ENCODE data around the gene GABBR2.

Gene GABBR2

DNA sequence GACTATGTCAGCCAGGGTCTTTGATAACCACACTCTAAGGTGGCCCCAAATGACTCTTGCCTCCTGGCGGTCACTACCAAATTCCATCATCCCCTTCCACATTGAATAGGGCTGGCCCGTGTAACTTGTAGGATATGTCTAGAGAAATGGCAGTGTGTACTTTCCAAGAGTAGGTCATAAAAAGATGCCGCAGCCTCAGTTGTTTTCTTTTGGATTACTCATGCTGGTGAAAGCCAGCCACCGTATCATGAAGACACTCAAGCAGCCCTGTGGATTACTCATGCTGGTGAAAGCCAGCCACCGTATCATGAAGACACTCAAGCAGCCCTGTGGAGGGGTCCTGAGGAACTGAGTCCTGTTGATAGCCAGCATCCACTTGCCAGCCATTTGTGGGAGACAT, 281.2 kb downstream of the GABBR2 start:
- no peak for DNase-seq

GRCh38 chr9:98425079-98425478, 283.7 kb downstream of the GABBR2 start:
- no peak for DNase-seq

- no peak for DNase-seq
Observed at GRCh38 chr9:98419260-98419603, 289.5 kb downstream of the GABBR2 start.

DNA sequence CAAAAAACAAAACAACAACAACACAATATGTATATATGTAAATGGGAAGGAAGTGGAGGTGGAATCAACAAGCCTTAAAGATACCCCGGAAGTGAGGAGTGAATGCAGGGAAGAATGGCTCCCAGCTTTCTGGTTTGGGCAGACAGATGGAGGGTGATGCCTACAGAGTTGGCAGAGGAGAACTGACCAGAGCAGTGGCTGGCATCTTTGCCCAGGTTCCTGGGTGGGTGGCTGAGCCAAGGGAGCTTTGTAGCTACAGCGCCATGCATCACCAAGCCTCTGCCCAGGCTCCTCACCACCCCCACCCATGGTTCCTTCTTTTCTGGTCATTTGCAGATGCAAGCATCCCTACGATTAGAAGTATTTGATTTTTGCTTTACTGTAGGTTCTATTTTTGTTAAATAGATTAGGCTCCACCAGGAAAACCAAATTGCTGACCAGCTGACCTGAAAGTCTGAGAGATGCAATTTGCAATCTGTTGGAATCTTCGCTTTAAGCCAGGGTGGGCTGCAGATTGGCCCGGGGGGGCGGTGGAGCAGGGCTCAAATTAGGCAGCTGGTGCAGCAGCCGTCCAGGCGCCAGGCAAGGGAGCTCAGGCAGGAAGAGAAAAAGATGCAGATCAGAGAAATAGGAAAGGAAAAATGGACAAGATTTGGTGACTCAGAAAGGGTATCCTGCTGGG, 290.0 kb downstream of the GABBR2 start:
- DNase-seq: no peak

DNA sequence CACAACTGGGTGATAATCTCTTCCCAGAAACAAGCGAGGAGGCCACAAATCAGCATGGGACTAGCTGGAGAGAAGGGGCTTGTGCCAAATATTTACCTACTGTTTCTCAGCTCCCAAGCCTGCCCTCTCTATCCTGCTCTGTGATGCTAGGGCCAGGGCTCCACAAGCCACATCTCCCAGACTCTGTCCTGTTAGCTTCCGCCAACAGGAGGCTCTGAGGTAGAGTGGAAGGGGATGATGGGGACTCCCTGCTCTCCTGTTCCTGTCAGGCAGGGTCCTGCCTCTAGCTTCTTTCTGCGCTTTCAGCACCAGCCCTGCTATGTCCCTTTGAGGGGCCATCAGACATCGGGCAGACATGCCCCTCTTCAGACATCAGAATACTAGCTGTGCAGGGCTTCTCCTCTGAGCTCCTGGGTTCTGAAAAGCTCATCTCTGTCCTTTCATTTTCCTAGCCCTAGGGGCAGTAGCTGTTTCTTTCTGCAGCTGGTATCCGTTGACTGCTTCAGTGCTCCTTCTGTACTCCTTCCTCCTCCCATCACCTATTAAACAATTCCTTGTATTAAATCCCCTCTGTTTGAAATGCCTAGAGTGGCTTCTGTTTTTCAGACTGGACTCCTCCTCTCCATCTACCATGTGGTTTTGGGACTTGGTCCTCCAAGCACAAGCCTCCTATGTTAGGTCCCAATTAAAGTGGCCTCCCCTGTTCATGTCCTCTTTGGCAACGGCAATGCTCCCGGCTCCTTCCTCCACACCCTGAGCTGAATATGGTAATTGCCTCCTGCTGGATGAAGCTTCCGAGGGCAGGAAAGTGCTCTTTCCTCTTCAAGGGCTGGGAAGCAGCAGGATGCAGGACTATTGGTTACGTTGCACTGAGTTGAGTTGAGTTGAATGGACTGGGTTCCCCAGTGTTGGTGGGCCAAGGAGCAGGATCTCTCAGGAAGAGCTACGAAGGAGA, 292.2 kb downstream of the GABBR2 start:
- DNase-seq: no peak

DNA sequence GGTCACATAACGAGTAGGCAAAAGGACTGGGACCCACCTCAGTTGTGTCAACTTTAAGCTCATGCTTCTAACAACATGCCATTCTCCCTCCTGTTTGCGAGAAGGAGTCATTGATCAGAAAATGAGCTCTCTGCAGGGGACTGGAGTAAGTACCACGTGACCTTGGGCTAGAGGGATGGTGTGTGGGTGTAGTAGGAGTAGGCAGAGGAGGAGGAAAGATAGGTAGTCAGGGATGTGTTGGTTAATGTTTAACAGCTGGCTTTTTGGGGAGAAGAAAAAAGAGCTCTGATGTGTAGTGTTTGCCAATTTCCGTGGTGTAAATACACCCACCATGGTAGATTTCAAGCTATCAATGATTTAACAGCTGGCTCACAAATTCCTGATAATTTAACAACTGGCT, 293.0 kb downstream of the GABBR2 start:
- no peak for DNase-seq

- DNase-seq: no peak
Observed at GRCh38 chr9:98413084-98413483, 295.7 kb downstream of the GABBR2 start.

GRCh38 chr9:98412101-98412842, 296.5 kb downstream of the GABBR2 start:
- no peak for DNase-seq

DNA sequence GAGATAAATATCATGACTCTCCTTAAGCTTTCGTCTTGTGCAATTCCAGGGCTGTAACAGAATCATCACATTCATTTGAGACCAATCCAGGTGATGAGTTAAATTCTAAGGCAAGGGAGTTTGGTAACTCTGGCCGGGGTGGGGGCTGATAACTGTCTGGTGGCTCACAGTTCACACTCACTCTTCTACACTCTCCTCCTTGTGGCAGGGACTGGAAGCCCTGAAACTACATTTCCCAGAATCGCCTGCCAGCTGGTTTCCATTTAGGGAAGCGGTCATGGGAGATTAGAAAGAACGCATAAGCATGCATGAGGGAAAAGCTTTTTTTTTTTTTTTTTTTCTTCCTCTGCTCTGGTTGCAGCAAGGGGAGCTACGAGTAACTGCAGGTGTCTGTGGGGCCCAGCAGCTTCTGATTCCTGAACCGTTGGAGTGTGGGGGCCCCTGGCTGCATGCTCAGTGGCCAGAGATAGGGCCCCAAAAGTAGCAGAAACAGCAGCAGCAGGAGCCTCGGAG, 298.5 kb downstream of the GABBR2 start:
- no peak for DNase-seq

DNA sequence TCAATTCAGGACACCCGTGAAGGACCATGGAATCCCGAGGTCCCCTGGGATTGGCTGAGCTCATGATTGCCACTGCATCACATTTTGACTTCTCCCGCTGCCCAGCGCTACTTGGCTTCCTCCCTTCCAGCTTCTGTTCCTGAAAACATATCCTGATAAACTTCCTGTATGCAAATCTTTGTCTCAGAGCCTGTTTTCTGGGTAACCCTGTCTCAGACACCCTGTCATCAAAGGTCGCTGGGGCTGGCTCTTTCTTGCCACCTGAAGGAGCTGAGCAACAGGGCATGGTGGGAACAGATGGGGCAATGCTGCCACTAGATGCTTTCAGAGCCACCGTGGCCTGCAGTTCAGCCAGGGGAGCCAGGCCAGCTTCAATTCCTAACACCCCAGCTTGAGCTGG, 299.0 kb downstream of the GABBR2 start:
- no peak for DNase-seq

DNA sequence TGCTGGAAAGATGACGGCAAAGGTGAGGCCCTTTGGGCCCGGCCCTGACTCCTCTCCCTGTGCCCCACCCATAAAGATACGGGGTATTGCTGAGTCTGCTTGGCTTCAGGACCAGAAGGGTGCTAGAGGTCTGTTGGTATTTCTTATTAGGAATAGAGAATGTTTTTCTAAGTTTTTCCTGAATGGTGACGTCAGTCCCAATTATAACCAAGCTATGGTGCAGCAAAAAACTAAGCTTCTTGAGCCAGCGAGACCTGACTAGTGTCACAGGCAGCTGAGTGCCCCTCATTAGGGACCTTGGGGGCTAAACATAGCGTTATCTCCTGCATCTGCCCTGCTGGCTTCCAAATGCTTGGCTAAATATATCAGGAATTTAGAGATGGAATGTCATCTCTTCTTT, 302.3 kb downstream of the GABBR2 start:
- DNase-seq: no peak

- DNase-seq: no peak
Observed at GRCh38 chr9:98404237-98404636, 304.5 kb downstream of the GABBR2 start.

- DNase-seq: no peak
Observed at GRCh38 chr9:98403715-98404114, 305.0 kb downstream of the GABBR2 start.

DNA sequence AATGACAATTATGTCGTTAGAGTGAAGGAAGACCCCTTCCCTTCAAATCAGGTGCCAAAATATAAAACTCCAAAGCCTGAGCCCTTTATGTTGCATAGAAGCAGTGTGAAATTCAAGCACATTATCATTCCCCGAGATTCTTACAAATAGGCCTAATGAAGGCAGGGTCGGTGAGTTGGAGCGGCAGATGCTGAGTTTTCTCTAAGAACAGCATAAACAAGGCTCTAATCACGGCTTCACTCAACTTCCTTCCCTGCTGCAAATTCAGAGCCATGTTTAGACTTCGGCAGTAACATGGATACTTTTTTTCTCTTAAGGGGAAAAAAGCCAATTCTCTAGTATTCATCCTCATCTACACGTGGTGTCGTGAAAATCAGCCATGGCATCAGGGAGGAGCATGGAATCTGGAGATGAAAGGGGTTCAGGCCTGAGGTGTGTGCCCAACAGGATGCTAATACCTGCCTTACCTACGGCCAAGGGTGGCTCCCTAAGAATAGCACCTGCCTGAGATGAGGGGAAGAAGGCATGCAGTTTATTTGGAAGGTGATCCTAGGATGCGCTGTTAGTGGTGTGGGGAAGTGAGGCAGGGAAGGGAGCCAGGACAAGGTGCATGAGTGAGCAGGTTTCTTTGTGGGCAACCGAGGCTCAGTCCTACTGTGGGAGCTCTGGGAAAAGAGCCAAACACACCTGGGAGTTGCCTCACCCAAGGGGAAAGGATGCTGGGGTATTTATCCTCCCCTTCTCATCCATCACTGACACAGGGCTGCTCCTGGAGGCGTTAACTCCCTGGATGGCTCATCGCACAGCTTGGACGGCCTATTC, 306.5 kb downstream of the GABBR2 start:
- no peak for DNase-seq

DNA sequence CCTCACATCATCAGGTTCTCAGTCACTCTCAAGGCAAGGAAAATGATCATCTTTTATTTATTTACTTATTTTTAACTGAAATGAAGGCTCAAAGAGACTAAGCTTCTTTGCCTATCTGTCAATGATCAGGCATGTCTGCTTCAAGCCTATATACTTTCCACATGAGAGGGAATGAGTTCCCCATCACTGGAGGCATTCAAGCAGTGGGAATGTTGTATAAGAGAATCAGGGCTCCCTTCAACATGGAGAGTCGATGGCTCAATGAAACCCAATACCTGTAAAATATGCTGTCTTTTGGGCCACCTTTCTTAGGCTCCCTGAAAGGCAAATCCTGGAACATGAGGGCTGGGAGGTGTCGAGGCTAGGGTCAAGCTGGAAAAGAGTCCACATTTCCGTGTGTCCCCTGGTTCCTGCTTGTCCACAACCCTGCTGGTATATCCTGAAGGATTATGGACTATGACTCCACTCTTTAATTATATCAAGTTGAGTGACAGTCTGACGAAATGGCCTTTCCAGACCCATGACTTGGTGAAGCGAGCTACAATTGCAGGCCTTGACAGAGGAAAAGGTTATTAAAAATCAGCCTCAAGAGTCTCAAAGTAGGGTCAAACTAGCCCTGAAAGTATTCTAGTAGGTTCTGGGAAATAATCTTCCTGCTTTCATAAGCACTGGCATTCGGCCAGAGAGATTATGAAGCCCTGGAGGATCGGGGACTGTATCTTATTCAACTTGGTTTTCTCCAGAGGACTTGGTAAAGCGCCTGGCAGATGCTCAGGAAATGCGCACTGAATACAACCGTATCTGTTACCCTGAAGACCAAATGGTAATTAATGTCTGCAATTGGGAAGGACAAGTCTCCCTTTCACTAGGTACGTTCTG, 307.4 kb downstream of the GABBR2 start:
- DNase-seq: no peak

GRCh38 chr9:98399950-98400683, 308.6 kb downstream of the GABBR2 start:
- DNase-seq: no peak

GRCh38 chr9:98396656-98397055, 312.1 kb downstream of the GABBR2 start:
- DNase-seq: no peak

- DNase-seq: no peak
Observed at GRCh38 chr9:98396236-98396635, 312.5 kb downstream of the GABBR2 start.

DNA sequence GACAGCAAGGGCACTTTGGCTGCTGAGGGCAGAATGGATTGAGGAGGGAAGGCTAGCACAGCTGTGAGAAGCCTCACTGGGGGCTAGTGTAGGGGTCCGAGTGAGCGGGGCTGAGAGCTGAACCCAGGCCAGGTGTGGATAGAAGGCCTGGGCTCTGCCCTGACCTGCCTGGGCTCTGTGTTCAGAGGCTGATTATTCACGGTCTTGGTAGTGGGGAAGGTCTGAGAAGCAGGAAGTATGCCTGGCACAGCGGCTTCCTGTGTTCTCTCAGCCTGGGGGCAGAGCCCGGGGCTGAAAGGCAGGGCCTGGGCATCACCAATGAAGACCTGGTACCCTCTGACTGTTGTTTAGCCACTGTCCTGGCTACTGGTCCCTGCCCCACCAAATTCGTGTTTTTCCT, 316.9 kb downstream of the GABBR2 start:
- DNase-seq: no peak

- DNase-seq: no peak
Observed at GRCh38 chr9:98391406-98391805, 317.3 kb downstream of the GABBR2 start.

DNA sequence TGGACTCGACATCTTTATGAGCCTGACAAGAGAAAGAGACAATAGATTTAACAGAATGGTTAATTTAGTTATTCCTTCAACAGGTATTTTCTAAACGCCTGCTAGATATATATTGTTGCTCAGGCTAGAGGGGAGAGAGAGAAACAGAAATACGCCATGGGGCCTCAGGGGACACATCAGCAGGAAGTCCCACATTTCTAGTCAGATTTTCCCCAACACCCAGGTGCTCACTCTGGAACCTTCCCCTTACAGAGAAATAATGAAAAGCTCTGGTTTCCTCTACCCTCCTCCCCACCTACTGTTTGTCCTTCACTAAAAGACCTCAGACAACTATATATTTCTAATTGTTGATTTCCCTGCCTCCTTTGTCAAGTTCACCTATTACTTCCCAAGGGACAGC, 323.0 kb downstream of the GABBR2 start:
- no peak for DNase-seq

Measured in NCI-H446 treated with DMSO at 0.1 percent for 48 hours (cell line).